Stimulated activated CD4-positive, alpha-beta T cell treated with anti-CD3 and anti-CD28 coated beads, Interleukin-2, amount 100 ng/mL, for 4 hours (primary cell): ENCODE measurements around the gene TBL2.
"Not testable (repeated sequence)": the region's sequence is repeated elsewhere in the genome, so short reads cannot be mapped to it uniquely, and the experiment has no call there.

Source experiments
- DNase-seq: peaks from one replicate; pipeline ENCODE4 v3.0.0-alpha.2; 2020; ENCODE audit warnings: low read depth

TBL2 gene

DNA sequence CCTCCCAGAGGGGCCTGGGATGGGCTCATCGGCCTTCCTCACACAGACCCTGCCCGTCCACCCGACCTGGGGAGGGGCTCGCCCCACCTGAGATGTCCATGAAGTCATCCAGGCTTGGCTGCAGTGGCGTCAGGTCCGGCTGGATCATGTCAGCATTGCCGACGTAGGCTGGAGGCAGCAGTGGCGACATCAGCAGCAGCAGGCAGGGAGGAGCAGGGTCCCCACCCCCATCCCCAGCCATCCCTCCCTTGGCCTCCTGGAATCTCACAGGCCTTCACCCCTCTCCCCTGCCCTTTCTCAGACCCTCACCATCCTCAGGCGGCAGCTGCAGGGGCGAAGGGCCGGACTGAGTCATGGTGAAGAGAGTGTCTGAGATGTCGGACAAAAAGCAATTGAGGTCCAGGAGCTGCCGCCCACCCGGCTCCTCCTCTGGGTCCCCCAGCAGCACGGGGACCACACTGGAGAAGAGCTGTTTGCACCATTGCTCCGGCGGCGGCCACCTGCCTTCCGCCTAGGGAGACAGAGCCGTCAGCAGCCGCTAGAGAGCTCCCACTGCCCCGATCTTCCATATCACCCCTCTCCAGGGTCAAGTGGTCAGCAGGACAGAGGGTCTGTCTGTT, 27.3 kb upstream of the TBL2 start:
- no peak for DNase-seq

DNA sequence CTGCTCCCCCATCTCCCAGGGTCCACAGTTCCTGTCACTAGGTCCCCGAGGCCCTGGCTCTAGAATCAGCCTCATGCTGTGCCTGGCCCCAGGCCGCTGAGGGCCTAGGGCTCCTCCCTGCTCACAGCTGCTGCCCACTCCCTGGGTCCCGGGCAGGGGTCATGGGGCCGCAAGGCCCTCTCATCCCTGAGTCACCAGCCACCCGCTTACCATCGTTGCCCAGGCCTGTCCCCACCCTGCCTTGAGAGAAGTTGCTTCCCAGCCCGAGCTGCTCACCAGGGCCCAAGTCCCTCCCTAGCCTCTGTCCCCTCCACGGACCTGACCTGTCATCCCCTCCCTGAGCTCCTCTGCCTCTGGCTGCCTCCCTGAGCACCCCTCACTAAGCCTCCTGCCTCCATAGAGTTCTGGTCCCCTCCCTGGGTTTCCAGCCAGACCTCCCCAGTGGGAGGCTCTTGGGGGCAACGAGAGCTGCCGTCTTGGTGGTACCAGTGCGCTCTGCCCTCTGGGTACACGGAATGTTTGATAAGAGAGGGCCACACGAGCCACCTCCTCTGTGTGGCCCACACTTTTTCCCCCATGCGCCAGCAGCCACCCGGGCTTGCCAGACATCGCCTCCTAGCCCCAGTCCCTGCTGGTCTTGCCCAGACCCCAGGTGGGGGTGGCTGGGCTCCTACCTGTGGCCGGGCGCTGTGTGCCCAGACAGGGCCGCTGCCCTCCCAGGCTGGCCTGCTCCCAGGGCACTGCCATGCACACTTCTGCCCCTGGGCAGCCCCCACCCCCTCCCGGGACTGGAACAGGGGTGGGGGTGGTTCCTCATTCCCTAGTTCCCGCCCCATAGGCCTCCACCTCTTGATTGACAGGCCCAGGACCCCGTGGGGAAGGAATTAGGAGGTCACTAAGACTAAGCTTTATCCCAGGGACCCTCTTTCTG, 24.6 kb upstream of the TBL2 start:
- DNase-seq = no peak

DNA sequence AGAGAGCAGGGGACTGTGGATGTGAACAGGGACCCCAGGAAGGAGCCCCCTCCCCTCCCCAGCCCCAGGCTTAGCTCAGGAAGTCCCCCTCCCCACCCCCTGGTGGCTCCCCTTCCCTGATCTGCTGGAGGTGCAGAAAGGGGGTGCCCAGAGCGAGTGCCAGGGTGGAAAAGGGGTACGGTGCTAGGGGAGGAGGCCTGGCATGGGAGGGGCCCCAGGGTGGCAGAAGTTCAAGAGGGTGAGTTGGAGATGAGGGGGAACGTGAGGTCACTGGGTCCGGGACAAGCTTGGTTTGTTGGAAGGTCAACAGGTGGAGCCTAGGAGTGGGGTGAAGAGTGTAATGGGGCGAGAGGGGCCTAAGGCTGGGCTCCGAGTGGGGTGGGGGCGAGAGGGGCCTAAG, 21.5 kb upstream of the TBL2 start:
- no peak for DNase-seq

DNA sequence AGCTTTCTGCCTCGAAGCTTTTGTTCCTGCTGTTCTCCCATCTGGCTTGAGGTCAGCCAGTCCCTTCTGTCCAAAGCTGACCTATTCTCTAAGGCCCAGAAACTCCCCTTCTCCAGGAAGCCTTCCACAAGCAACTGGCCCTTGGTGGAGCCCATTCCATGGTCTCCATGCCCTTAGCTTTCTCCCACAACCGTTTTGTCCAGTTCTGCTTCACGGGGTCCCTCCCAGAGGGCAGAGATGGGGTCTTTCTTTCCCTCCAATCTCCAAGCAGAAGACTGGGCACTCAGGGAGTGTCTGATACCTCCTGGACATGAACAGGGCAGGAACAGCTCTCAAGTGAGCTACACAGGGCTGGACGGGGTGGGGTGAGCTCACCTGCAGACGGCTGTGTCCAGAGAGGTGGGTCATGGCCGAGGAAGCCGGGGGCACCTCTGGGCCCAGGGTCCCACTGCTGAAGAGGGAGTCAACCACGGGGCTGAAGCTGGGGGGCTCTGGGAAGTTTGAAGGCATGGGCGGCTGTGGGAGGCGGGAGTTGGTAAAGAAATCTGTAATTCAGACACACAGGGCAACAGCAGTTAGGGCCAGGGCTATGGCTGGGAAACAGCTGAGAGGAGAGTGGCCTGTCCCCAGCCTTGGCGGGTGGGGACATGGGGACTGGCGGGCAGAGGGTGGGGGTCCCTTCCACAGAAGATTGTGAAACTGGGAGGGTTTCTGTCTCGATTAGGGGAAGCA, 20.9 kb upstream of the TBL2 start:
- DNase-seq = no peak

DNA sequence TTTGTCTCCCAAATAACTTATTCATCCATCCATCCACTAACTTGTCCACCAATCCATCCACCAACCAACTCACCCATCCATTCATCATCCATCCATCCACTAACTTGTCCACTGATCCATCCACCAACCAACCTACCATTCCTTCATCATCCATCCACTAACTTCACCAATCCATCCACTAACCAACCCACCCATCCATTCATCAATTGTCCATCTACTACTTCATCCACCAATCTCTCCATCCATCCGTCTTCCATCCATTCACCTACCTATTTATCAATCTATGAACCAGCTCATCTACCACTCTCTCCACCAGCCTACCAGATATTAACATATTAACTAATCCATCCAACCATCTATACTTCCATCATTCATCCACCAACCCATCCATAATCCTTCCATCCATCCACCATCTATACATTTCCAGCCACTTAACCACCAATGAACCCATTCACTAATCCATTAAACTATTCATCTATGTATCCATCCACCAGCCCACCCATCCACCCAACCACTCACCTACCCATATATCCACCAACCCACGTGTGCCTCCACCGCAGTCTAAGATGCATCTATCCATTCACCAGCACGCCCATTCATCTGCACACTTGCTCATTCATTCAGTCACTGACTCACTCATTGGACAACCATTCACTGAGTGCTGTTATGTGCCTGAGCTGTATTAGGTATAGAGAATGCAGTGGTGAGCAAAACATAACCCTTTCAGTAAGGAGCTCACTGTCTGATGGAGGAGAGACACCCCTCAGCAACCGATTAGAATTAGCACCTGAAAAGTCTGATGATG, 19.8 kb upstream of the TBL2 start:
- DNase-seq = no peak

DNA sequence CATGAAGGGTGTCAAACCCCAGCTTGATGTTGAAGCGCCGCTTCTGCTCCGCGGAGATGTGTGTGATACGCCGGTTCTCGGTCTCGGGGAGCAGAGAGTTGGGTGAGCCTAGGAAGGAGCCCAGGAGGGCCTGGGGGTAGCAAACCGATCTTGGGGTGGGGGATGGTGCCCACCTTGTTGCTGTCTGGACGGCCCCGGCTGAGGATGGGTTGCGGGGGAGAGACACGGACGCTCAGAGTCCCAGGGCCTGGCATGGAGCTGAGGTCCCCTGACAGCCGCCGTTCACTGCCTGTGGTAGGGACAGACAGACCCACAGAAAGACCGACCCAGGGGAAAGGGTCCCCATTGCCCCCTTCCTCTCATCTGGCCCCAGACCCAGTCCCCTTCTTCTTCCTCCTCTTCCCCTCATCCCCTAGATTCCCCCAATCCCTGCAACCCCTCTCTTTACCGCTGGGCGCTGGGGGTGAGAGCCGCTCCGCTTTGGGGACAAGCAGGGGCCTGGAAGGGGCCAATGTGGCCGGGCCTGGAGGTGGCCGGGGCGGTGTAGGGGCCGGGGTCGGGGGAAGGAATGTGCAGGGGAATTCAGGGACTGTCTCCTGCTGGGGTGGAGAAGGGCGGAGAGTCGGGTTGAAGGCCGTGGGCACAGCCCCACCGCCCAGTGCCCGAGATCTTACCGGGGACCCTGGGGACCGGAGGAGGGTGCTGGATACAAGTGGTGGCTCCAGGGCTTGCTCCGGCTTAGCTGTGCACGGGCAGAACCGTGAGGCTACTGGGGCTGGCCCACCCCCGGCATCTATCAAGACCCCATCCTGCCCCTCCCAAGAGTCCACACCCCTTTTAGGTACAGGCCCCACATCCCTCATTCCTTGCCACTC, 18.0 kb upstream of the TBL2 start:
- DNase-seq = no peak

DNA sequence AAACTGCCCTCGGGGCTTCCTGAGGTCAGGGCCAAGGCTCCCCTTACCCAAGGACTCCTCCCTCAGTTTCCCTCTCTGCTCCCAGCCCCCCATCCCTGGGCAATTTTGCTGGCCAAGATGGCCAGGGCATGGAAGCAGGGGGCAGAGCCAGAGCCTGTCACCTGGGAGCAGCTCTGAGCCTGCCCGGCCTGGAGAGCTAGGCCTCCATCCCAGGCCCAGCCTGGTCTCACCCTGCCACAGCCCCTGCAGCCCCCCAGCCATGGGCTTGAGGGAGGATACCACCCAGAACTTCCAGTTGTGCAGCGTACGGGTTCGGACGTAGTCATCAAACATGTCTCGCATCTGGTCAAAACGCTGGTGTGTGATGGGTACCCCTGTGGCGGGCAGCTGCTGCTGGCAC, 17.0 kb upstream of the TBL2 start:
- no peak for DNase-seq

DNA sequence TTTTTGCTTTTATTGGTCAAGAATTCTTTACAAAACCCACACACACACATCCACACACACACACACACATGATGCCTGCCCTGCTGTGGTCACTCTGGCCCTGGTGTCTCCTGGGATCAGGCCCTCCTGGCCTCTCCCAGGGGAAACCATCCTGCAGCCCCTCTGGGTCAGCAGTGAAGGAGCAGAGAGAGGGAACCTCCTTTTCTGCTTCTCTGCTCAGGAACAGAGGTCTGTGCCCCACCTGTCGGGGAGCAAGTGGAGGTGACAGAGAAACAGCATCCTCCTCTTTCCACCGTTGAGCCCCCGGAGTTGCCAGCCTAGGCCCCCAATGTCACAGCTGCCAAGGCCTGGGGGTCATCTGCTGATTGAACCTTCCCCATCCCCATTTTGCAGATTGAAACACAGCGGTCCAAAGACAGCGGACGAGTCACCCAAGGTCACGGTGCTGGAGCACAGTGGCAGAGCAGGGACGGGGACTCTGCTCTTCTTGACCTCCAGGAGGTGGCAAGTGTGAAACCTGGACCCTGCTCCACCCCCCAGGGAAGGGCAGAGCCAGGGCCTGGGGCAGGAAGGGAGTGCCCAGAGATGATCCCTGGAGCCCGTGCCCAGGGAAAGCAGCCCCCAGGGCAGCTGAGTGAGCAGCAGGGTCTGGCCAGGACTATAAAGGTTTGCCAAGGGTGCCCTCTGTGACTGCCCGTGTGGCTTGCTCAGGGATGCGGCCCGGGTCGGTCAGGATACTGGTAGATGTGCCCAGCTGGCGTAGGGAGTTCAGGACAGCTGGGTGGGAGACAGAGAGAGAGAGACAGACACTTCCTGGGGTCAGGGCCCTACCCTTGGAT, 15.0 kb upstream of the TBL2 start:
- no peak for DNase-seq

DNA sequence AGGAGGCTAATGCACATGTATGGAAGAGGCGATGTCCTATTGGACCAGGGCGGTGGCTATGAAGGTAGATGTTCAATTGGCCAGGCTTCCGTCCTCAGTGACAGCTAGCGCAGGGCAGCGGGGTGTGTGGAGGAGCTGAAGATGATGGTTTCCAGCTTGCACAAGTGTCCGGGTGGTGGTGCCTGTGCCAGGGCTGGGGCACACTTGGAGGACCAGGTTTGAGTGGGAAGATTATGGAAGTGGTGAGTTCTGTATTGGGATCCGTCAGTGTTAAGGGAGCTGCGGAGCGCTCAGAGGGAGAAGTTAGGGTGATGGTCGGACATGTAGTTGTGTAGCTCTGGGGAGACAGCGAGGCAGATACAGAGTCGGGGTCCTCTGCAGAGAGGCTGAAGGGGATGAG, 8.5 kb upstream of the TBL2 start:
- DNase-seq = no peak

DNA sequence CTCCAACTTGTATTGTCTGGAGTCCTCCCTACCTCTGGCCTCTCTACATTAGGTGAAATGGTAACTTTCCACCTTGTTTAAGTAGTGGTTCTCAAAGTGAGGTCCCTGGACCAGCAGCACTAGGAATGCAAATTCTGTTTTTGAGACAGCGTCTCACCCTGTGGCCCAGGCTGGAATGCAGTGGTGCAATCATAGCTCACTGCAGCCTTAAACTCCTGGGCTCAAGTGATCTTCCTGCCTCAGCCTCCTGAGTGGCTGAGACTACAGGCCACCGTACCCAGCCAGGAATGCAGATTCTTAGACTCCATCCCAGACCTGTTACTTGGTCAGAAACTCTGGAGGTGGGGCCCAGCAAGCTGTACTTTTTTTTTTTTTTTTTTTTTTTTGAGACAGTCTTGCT, 6.8 kb upstream of the TBL2 start:
- DNase-seq = no peak

DNA sequence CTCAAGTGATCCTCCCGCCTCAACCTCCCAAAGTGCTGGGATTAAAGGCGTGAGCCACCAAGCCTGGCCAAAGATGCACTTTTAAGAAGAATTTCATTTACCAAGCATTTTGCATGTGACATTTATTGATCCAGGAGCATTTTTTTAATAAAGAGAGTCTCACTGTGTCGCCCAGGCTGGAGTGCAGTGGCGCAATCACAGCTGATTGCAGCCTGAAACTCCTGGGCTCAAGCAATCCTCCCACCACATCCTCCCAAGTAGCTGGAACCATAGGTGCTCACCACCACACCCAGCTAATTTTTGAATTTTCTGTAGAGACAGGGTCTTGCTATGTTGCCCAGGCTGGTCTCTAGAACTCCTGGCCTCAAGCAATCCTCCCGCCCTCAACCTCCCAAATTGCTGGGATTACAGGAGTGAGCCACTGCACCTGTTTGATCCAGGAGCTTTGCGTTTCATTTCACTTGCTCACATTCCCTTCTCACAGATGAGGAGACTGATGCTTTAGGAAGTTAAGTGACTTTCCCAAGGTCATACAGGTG, 4.4 kb upstream of the TBL2 start:
- DNase-seq = no peak

DNA sequence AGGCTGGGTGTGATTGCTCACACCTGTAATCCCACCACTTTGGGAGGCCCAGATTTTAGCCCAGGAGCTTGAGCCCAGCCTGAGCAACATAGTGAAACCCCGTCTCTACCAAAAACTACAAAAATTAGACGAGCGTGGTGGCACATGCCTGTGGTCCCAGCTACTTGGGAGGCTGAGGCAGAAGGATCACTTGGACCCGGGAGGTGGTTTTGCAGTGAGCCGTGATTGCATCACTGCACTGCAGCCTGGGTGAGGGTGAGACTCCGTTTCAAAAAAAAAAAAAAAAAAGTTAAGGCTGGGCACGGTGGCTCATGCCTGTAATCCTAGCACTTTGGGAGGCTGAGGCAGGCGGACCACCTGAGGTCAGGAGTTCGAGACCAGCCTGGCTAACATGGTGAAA, 2.6 kb upstream of the TBL2 start:
- DNase-seq = not testable (repeated sequence)

DNA sequence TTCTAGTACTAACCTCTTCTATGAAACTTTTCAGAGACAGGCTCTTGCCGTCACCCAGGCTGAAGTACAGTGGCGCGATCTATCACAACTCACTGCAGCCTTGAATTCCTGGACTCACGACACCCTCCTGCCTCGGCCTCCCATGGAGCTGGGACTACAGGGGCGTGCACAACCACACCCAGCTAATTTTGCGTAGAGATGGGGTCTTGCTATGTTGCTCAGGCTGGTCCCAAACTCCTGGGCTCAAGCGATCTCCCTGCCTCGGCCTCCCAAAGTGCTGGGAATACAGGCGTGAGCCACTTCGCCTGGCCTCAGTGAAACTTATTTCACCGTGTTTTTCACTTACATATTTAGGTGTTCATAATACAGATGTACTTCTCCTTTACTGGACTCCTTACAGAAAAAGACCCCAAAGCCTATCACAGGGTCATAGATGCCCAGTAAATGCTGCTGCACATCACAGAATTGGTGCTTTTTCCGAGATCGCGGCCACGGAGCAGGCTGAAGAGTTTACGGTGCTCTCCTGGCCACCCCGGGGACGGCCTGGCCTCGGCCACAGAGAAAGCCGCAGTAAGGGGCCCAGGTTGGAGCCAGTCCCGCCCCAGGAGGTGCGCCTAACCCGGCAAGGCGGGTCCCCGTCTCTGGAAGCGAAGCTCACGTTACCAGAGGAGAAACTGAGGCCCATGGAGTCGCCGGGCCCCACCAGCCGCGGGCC, 595 bp downstream of the TBL2 start:
- no peak for DNase-seq

DNA sequence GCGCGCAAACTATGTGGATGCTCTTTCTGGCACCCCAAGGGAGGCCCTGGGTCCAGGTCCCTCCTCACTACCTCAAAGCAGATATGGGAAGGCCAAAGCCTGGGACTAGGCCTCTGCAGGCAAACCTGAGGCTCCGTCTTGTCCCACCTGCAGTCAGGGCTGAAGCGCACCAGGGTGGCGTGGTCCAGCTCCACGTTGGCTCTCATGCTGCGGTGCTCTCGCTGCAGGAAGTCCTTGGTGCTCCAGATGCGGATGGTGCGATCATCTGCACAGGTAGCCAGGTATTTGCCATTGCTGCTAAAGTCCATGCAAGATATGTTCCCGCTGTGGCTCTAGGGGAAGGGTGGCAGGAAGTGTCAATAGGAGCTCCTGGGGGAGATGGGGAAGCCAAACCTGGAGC, 4.6 kb downstream of the TBL2 start:
- DNase-seq = no peak

DNA sequence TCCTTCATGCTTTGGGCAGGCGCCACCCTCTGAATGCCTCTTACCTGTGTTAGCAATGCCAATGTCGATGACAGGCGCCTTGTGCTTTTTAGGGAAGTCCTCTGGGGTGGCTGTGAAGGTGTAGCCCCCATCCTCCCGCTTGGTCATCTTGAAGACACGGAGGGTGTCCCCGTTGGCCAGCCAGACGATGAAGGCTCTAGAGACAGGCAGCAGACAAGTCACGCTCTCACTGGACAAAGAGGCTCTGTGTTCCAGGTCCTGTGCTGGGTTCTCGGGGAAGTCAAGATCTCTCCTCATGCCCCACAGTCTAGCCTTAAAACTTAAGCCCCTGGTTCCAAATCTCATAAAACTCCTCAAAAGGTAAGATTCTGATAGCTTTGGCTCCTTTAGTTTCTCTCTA, 5.1 kb downstream of the TBL2 start:
- no peak for DNase-seq

DNA sequence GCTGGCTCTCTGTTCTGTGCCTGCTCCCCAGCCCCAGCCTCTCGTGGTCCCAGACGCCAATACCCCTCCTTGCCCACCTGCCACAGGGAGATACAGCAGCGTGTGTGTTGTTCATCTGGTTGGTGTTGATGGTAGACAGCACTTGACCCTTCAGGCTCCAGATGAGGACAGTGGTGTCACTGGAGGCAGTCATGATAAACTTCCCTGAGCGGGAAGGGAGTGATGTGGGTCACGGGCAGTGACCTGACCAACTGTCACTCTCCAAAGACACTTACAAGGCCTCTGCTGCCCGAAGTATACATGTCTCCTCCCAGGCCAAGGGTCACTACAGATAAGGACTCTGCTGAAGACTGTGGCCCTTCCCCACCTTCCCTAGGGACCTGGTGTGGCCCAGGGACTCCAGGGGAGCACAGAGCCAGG, 5.6 kb downstream of the TBL2 start:
- no peak for DNase-seq

DNA sequence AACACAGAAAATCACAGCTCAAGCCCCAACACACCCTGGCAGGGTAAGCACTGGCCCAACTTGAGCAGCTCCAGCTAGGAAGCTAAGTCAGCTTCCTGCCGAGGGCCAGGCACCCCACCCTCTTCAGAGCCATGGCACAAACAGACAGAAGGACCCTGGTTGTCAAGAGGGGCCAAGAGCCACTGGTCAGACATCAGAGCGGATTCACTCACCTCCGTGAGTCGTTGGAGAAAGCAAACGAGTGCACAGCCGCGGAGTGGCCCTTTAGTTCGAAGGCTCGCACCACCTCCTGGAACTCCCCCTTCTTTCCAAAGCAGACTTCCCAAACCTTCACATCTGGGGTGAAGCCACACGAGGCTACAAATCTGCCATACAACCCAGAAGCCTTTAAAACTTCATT, 7.4 kb downstream of the TBL2 start:
- no peak for DNase-seq

DNA sequence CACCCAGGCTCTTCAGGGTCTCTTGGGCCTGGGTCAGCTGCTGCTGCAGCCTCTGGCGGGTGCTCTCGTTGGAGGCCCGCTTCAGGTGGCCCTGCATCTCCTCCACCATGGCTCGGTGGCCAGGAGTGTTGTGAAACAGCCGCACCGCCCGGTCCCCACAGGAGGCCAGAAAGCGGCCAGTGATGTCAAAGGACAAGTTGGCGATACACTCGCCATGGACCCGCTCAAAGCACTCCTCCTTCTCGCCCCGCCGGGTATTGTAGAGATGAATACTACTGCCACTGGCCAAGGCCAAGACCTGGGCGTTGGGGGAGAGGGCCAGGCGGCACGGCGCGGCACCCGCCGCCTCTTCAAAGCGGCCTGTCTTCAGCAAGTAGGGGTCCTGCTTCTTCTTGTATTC, 7.9 kb downstream of the TBL2 start:
- no peak for DNase-seq

DNA sequence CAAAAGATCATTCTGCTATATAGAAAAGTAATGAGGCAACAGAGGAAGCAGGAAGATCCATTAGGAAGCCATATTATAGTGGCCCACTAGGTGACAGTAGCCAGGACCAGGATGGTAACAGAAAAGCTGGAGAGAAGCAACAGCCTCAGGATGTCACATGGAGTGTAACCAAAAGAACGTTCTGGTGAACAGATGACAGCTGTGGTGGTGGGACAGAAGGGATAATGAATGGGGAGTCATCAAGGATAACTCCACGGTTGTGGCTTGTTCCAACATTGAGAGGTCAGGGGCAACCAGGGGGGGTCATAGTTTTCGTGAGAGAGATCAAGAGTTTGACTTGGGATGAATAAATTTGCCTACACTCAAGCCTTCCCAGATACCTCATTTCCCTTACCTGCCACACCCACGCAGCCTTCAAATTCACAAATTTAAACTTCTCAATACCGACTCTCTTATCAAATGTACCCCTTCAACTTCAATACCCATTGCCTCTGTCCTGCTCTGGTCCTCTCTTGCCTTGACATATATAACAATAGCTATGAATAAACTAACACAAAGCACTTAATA, 9.3 kb downstream of the TBL2 start:
- DNase-seq = no peak
